GM19025 (cell line): ENCODE measurements around the gene MEF2C.

ENCODE experiments used
- ATAC-seq: cut with Tn5 transposase; IDR thresholded peaks from one replicate; pipeline ENCODE4 v1.9.1; 2021; ENCODE audit warnings: mild to moderate bottlenecking, low read depth, moderate library complexity; ENCODE audit not compliant: unreplicated experiment

MEF2C gene

DNA sequence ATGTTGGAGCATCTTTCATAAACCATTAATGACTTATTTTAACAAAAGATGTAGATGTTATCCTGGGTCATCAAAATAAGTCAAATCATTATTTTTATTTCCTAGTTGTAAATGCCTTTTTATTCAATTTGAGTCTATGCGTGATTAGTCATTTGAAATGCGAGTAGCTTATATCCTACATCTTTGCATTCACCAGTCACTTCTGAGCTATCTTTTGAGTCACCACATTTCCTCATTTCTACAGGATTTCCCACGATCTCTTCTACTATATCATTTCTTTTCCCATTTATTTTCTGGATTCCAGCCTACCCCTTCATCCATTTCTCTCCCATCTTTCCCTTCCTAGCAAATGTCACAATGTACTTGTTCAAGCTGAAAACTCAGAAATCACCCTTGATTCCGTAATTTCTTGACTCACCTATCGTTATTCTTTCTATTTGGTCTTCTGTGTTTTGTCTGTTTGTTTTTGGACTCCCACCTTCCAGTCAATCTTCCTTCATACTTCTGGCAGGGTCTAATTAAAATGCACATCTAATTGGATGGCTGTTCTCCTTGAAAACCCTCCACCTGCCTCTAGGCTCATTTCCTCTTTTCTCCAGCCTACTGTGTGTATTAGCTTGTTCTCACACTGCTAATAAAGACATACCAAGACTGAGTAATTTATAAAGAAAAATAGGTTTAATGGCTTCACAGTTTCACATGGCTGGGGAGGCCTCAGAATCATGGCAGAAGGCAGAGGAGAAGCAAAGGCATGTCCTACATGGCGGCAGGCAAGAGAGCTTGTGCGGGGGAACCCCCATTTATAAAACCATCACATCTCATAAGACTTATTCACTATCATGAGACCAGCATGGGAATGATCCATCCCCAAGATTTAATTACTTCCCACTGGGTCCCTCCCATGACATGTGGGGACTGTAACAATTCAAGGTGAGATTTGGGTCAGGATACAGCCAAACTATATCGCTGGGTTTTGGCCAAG lies 112.4 kb downstream of the MEF2C start:
- ATAC-seq = no peak

DNA sequence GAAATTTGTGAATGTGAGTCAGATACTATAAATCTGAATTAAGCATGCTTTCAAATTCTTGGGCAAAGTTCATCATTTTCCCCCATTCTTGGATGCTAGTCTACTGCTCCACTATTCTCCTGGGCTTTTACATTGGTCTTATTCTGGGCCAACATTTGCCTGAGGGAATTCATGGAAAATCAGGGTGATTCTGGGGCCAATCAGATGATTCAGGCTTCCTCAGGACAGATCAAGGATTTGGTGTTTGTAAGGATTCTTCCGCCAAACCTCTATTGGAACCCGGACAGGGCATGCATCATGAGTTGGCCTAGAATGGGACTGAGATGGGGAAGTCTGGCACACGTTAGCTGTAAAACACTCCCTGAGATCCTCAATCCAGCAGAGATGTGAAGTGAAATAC lies 113.8 kb downstream of the MEF2C start:
- ATAC-seq = no peak

DNA sequence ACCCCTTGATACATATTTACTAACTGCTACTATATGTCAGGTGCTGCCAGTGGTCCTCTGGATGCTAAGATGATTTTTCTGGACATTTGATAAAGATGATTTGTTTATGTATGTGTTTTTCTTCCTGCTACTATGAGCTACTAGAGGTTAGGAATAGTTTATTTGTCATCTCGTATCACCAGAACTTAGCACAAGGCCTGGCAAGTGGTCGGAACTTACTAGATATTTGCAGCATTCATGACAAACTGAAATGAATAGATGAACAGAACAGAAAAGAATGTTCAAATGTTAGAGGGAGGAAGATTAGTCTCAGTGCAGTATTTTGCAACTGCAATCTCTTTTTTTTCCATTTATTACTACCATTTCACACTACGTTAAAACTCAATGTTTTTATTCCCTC lies 114.6 kb downstream of the MEF2C start:
- no peak for ATAC-seq

DNA sequence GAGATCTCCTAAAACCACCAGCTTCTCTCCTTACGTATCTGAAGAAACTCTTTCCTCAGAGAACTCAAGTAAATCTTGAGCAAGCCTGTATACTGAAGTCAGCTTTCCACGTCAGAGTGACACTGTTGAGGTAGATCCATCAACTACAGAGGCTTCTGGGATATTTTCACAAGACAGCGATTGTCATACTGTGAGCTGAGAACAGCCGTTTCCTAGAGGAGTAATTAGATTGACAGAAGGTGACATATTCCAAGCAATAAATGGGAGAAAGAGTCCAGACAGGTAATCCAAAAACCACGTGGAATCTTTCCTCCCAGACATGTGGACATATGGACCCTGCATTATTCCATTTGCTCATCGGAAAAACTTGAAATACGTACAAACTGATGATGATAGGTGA lies 117.2 kb downstream of the MEF2C start:
- no peak for ATAC-seq

DNA sequence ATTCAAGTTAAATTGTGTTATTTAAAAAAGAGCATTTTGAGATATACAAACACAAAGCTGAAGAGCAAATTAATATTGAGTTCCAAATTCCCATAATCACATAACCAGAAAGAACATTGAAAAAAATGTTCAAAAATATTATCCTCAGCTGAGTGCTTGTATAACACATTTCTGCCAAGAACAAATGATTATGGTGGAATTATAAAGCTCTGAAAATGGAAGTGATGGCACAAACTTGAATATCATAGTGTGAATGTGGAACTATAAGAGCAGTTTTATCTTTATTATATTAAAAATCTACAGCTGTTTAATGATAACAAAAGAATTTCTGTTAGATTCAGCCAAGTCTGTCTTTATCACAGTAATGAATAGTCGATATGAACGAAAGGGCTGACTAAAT lies 117.8 kb downstream of the MEF2C start:
- no peak for ATAC-seq

DNA sequence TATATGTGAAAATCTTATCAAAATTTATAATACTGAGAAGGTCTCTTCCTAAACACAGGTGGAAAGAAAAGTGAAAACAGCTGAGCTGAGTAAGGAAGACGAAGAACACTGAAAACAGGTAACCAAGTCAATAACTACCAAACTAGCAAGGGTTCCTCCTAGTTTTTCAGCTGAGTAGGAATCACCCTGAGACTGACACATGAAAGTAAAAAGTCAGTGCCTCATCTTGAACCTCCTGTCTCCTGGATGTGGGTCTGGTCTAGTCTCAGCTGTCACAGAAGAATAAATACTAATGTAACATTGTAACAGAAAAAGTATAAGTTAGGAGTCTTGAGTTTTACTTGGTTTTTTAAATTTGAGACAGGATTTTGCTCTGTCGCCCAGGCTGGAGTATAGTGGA lies 121.0 kb downstream of the MEF2C start:
- ATAC-seq = no peak

DNA sequence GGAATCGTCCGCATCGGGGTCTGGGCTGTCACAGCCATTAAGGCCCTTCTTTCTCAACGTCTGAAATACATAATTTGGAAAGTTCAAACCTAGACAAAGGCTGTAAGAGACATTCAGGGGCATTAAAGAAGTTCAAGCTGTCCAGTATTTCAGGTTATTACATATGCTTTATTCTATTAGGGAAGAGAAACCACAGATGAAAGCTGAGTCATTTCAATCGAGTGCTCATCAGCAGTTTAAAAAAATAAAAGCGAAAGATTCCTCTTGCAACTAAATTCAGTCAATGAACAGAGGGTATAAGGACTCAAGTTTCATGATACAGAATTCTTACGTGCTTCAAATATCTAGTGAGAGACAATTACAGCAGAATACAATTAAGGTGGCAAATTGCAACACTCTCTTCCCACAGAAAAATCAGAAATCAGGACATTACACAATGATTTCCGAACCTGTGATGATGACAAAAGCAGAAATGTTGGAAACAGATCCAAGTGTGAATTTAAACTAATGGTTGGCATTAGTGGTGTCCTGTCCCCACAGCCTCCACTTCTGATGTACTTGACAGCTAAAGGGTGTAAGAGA lies 121.6 kb downstream of the MEF2C start:
- peak; percentile 43 for ATAC-seq

DNA sequence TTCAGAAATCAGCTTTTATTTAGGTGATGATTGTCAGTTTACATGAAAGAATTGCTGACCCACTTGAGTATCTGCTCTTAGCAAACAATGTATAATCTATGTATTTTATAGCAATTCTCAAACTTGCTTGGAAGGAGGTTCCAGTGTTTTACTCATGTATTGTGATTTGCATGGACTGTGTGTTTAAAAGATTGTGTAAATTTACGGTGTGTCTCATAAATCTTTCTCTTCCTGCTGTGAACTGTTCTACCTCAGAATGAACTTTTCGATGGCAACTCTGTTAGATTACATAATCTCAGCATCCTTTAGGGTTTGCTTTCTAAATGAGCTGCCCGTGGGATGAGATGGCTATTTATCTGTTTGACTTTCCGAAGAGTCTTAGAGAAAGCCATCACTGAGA lies 122.5 kb downstream of the MEF2C start:
- no peak for ATAC-seq

DNA sequence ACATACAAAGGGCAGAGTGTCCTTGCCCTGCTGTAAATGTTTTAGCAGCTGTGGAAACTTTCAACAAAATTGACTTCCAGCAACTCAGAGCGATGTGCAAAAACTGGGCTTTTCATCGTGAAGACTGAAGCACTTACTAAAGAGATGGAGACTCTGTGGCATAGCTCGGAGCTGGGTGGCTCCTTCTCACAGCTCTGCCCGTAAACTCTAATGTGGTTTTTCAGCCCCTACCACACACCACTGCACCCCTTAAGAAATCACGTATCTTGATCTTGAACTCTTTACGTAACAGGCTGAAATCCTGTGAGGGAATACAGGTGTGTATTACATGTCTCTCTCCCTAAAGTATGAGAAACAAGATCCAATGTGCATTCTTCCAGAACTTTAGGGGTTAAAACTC lies 124.4 kb downstream of the MEF2C start:
- ATAC-seq = no peak

DNA sequence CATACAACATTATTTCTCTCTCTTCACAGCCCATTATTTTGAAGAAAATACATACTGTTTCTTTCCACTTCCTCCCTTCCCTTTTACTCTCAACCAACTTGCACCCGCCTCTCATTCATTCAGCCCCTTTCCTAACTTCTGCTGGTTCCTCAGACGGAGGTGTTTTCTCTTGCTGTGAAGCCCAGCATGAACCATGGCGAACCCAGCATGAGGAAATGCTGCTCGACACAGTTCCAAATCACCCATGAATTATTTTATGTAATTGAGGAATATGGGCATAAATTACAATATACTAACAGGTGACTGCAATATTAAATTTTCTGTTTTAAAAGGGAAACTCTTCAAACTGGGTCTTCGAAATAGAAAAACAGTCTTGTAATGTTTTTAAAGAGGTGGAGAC lies 124.8 kb downstream of the MEF2C start:
- no peak for ATAC-seq

DNA sequence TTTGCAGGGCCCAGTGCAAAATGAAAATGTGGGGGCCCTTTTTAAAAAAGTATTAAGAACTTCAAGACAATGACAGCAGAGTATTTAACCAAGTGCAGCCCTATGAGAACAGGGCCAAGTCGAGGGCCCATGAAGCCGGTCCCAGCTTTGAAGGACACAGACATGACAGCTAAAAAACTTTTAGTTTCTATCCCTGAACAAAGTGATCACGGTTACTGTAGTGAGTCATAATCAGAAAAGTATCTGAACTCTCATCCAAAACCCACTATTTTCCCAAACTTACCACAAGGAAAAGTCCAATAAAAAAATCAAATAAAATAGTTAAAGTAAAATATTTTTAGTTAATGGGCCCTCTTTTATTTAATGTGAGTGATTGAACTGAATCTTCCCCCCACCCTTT lies 126.0 kb downstream of the MEF2C start:
- no peak for ATAC-seq

DNA sequence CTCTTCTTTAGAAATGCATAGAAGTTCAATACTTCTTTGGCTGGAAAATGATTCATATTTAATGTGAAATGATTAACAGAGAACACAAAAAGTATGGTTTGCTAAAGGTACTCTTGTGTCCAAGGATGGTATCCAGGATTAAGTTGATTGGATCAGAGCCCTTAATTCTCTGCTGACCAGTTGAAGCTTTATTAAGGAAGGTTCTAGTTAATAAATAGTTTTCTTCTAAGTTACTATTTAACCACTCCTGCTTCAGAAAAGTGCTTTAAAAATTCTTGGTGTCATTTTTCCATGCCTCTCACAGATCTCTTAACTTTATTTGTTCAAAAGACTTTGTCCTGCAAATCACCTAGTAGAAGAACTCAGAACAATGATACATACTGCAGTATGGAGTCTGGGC lies 134.3 kb downstream of the MEF2C start:
- no peak for ATAC-seq

DNA sequence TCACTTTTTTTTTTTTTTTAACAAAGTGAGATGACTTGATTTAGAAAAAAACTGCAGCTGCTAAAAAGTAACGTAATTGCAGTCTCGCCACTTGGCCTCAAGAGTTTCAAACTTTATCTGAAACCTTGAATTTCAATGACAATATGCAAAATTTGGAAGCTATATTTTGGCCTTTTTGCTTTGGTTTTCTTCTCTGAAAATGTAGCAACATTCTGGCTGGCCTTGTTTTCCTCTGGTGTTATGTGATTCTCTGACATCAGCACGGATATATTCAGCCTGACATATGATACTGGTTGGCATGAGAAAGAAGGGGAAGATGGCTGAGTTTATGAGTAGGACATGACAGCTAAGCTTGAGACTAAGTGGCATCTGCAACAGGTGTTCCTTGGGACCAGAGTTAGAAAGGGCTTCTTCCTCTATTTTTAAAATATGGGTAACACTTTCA lies 136.5 kb downstream of the MEF2C start:
- peak; percentile 78 for ATAC-seq

DNA sequence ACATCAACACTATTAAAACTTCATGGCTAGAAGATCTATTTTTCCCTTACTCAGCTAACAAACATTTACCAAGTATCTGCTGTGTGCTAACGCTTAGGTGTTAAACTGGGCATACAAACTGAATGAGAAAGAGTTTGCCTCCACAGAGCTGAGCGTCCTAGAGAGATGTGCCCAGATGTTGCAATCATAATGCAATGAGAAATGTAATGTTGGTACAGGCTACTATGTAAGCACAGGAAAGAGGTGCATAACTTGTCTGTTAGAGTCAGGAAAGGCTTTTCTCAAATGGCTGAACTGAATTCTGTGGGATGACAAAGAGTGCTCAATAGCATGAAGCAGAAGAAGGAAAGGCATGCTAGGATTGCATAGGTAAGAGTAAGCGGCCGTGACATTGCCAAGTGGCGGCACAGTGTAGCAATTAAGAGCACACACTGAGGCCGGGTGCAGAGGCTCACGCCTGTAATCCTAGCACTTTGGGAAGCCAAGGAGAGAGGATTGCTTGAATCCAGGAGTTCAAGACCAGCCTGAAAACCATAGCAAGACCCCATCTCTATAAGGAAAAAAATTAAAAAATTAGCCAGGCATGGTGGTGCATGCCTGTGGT lies 137.8 kb downstream of the MEF2C start:
- no peak for ATAC-seq

DNA sequence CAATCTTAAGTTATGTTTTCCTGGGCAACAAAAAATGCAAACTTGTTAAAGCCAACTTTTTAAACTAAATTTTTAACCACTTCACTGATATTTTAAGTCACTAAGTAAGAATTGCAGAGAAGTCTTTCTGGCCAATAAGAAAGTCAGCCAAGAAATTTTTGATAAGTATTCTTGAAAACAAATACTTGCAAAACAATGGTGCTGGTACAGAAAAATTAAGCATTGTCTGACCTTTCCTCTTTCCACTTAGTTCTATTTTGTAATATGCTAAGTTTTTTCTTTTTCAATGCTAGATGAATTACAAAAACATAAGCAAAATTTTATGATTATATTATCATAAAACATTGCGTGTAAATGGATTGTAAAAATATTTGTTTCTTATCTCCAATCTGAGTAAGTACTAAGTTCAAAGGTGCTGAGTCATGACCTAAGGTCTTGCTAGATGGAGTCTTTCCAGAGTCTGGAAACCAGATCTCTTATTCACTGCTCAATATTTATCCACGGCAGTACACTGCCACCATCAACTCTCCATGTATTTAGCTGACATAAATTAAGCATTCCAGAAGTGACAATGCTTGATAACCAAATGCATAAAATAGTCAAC lies 139.7 kb downstream of the MEF2C start:
- no peak for ATAC-seq

DNA sequence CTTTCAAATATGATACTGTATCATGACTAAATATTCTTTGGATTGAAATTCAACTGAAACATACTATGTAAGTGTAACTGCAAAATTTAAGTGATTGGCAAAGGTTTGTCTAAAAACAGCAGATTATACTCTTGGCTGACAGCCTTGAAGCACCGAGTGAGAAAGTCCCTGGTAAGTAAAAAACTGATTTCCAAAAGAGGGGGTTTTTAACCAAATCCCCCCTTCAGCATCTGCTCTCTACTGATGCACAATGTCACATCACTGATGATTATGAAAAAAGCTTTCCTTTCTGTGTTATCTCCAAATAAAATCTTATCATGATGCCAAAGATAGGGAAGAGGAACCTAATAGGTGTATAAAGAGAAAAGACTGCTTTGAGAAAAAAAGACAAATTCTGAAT lies 141.0 kb downstream of the MEF2C start:
- no peak for ATAC-seq

DNA sequence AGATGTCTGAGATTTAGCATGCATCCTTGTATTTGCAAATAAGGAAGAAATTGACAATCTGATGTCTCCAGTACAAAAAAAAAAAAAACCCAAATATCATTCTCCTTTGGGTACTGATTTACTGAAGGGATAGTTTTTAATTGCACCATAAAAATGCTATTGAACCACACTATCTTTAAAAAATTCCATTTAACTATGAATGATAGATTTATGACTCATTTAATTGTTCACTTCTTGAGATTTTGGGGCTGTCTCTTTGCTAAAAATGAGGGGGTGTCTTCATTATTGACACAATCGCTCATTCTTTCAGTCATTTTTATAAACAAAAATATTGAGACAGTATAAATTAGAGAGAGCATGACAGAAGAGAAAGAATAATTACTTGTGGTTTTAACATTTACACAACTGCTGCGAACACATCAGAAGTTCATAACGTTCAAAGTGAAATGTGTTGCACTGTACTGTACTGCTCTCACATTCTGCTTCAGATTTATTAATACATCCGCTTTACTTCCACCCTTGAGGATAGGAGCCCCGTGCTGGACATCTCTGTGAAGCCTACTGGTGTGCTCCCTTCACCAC lies 142.3 kb downstream of the MEF2C start:
- ATAC-seq = no peak

DNA sequence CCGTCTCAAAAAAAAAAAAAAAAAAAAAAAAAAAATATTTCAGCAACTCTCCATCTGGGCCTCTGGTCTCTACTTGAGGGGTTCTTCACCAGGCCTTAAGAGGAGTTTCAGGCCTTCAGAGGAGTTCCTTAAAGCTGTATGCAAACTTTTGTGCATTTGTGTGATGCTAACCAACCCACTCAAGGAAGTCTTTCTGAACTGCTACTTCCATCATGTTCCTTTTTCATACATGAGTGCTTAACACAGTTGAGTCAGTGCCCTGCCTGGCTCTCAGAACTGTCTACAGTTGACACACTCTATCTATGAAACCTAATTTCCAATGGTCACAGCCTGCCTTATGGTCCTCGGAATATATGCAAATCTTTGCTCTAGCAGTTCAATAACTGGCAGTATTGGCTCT lies 146.5 kb downstream of the MEF2C start:
- ATAC-seq = no peak

DNA sequence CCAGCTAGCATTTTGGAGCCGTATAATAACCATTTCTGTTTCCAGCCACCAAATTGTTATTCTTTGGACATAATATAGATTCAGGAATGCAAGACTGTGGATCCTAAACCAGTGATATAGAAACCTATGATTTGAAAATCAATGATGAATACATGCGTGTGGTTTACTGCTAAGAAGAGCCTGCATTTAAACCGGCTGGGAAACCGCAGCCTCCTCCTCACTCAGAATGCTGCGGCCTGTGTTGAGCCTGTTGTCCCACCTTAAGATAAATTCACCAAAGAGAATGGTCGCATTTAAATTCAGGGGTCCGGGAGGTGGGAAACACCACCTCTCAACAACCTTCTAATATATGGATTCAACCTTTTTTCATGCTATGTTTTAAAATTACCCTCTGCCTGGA lies 148.0 kb downstream of the MEF2C start:
- ATAC-seq = no peak

DNA sequence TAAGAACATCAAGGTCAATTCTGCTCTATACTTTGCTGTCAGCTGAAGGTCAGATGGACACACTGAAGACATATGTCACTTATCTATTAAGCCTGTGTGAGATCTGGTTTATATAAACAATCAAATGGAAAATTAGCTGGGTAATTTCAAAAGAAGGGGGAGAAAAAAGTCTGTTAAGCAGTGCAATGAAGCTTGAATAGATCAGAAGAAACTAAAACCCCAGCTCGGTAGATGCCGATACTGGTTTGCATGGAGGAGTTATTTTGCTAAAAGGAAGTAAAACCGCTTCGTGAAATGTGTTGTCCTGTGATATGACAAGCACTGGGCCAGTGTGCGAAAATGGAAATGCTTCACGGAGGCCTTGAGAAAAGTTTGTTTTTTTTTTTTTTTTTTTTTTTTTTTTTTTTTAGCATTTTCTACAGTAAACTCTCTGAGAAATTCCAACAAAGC lies 148.8 kb downstream of the MEF2C start:
- peak; percentile 57 for ATAC-seq

DNA sequence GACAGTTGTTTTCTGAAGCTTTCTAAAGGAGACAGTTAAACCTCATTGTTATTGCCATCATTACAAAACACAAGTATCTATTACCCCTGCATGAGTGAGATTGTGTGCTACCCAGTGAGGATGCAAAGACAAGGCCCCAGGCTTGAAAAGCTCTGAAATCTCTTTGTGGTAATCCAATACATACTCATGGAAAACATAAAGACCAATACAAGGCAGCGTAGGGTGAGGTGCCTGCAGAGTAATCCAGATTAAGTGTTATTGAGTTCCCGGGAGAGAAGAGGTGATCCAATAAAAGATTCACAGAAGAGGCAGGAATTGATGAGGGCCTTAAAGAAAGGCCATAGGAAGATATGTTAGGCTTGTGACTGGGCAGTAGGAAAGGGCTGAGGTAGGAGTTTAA lies 150.1 kb downstream of the MEF2C start:
- no peak for ATAC-seq
